ENCODE data around the gene SPSB4.

SPSB4 gene

DNA sequence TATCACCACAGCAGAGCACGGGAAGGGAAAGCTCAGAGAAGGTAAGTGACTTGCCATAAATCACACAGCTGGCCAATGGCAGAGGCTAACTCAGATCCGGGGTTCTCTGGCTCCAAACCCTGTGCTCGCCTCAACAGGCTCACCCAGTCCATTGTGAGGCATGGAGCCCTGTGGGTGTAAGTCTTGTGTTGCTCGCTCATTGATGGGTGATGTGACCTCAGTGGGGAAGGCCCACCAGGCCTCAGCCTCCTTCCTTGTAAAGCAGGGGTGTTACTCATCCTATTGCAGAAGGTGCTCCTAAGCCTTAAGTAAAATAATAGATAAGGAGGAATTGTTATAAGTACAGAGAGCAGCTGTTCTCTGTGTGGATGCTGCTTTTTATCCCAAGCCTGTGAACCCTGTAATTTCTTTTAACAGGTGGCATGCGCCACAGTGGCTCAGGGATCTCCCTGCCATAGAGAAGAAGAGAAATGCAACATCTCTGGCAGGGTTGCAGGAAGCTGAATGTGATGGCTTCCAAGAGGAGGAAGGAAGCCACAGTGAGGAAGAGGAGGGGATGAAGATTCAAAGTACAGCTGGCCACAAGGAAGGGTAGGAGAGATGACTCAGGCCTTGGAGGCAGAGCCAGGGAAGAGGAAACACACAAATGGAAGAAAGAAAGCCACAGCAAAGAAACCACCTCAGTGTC lies 30.9 kb upstream of the SPSB4 start:
- Histone ChIP-seq H3K4me3 (ENCODE audit: severe bottlenecking) (no peak overlapping the region), H3K4me1 (ENCODE audit: insufficient read depth, poor library complexity, severe bottlenecking) (no peaks in the 10 kb centered on the region), H3K36me3 (ENCODE audit: low read depth) (no peaks in the 10 kb centered on the region), H3K27me3 (ENCODE audit: insufficient read depth, poor library complexity, severe bottlenecking) (peaks cover 11% of the 10 kb centered on the region), H3K27ac (ENCODE audit: poor library complexity, severe bottlenecking) (no peak overlapping the region), H3K9me3 (ENCODE audit: severe bottlenecking) (no peaks in the 10 kb centered on the region)
- TF ChIP-seq, protein P1, sequence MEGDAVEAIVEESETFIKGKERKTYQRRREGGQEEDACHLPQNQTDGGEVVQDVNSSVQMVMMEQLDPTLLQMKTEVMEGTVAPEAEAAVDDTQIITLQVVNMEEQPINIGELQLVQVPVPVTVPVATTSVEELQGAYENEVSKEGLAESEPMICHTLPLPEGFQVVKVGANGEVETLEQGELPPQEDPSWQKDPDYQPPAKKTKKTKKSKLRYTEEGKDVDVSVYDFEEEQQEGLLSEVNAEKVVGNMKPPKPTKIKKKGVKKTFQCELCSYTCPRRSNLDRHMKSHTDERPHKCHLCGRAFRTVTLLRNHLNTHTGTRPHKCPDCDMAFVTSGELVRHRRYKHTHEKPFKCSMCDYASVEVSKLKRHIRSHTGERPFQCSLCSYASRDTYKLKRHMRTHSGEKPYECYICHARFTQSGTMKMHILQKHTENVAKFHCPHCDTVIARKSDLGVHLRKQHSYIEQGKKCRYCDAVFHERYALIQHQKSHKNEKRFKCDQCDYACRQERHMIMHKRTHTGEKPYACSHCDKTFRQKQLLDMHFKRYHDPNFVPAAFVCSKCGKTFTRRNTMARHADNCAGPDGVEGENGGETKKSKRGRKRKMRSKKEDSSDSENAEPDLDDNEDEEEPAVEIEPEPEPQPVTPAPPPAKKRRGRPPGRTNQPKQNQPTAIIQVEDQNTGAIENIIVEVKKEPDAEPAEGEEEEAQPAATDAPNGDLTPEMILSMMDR (IDR thresholded peaks at IDR 0.05; ENCODE audit: poor library complexity, severe bottlenecking): no peak
- ATAC-seq (ENCODE audit: low read depth) (no peak), DNase-seq (ENCODE audit: low spot score) (no peak)

DNA sequence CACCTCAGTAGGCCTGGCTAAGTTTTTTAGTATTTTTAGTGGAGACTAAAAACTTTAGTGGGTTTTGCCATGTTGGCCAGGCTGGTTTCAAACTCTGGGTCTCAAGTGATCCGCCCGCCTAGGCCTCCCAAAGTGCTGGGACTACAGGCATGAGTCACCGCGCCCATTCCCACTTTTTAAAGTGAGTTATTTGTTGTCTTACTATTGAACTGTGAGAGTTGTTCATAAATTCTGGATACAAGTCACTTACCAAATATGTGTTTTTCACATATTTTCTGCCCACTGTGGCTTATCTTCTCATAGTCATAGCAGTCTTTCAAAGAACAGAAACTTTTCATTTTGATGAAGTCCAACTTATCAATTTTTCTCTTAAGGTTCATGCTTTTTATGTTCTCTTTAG lies 29.9 kb upstream of the SPSB4 start:
- DNase-seq (ENCODE audit: low spot score) (no peak), ATAC-seq (ENCODE audit: low read depth) (no peak)
- Histone ChIP-seq H3K27ac (ENCODE audit: poor library complexity, severe bottlenecking) (no peak overlapping the region), H3K27me3 (ENCODE audit: insufficient read depth, poor library complexity, severe bottlenecking) (peaks cover 18% of the 10 kb centered on the region), H3K9me3 (ENCODE audit: severe bottlenecking) (no peaks in the 10 kb centered on the region), H3K4me1 (ENCODE audit: insufficient read depth, poor library complexity, severe bottlenecking) (no peaks in the 10 kb centered on the region), H3K4me3 (ENCODE audit: severe bottlenecking) (no peak overlapping the region), H3K36me3 (ENCODE audit: low read depth) (no peaks in the 10 kb centered on the region)
- TF ChIP-seq, protein P1 (IDR thresholded peaks at IDR 0.05; ENCODE audit: poor library complexity, severe bottlenecking): no peak

DNA sequence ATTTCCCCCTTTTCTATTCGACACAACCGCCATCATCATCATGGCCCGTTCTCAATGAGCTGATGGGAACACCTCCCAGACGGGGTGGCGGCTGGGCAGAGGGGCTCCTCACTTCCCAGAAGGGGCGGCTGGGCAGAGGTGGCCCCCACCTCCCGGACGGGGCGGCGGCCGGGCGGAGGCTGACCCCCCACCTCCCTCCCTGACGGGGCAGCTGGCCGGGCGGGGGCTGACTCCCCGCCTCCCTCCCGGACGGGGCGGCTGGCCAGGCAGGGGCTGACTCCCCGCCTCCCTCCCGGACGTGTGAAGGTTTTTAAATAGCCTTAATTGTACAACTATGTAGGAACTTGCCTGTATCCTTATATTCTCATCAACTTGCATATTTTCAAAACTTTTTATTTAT lies 20.9 kb upstream of the SPSB4 start:
- TF ChIP-seq, protein P1 (IDR thresholded peaks at IDR 0.05; ENCODE audit: poor library complexity, severe bottlenecking): no peak
- Histone ChIP-seq H3K36me3 (ENCODE audit: low read depth) (no peaks in the 10 kb centered on the region), H3K4me3 (ENCODE audit: severe bottlenecking) (no peak overlapping the region), H3K9me3 (ENCODE audit: severe bottlenecking) (no peaks in the 10 kb centered on the region), H3K27me3 (ENCODE audit: insufficient read depth, poor library complexity, severe bottlenecking) (peaks cover 11% of the 10 kb centered on the region), H3K4me1 (ENCODE audit: insufficient read depth, poor library complexity, severe bottlenecking) (no peaks in the 10 kb centered on the region), H3K27ac (ENCODE audit: poor library complexity, severe bottlenecking) (no peak overlapping the region)
- ATAC-seq (ENCODE audit: low read depth) (no peak), DNase-seq (ENCODE audit: low spot score) (no peak)

DNA sequence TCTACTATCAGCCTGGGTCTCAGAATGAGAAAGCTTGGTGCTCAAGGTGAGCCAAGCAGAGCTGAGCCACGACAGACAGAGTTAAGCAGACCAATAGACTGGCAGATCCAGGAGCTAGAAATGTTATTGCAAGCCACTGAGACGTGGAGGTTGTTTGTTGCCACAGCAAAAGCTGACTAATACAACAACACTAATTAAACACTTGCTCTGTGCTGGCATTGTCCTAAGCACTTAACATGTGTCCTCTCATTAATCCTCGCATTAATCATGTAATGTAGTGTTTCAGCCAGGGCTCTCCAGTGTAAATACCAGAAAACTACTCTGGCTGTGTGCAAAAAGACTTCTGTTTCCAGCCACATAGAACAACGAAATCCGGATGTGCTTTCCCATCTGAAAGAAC lies 11.6 kb upstream of the SPSB4 start:
- DNase-seq (ENCODE audit: low spot score) (no peak), ATAC-seq (ENCODE audit: low read depth) (no peak)
- TF ChIP-seq, protein P1 (IDR thresholded peaks at IDR 0.05; ENCODE audit: poor library complexity, severe bottlenecking): no peak
- H3K4me3 ChIP-seq (ENCODE audit: severe bottlenecking): no peak overlapping the region
- no peaks in the 10 kb centered on the region for H3K36me3 ChIP-seq (ENCODE audit: low read depth)
- H3K4me1 ChIP-seq (ENCODE audit: insufficient read depth, poor library complexity, severe bottlenecking): no peaks in the 10 kb centered on the region
- H3K27ac ChIP-seq (ENCODE audit: poor library complexity, severe bottlenecking): no peak overlapping the region
- no peaks in the 10 kb centered on the region for H3K9me3 ChIP-seq (ENCODE audit: severe bottlenecking)
- peaks cover 16% of the 10 kb centered on the region for H3K27me3 ChIP-seq (ENCODE audit: insufficient read depth, poor library complexity, severe bottlenecking)

Measured in RWPE2 (cell line).